ENCODE results near the gene BCAS3.

Gene BCAS3

GRCh38 chr17:61227866-61228265 lies 550.2 kb downstream of the BCAS3 start:
- H3F3A ChIP-seq (ENCODE audit: insufficient read depth, low read length): no peaks in the 10 kb centered on the region
- no peaks in the 10 kb centered on the region for H3K27me3 ChIP-seq (ENCODE audit: insufficient read depth, low read length)
- TF ChIP-seq CTCF (IDR thresholded peaks at IDR 0.05; ENCODE audit: low read length) (no peak), EZH2 (IDR thresholded peaks at IDR 0.05; ENCODE audit: borderline replicate concordance, low read length) (no peak)
- H3K36me3 ChIP-seq (ENCODE audit: insufficient read depth, low read length): no peaks in the 10 kb centered on the region
- H3K79me2 ChIP-seq (ENCODE audit: insufficient read depth, low read length): no peaks in the 10 kb centered on the region
- H4K20me1 ChIP-seq (ENCODE audit: insufficient read depth, low read length): no peaks in the 10 kb centered on the region
- no peaks in the 10 kb centered on the region for H3K9me3 ChIP-seq (ENCODE audit: low read length)
- H3K27ac ChIP-seq (ENCODE audit: low read depth, low read length, poor library complexity, severe bottlenecking): no peak overlapping the region
- no peaks in the 10 kb centered on the region for H3K4me1 ChIP-seq (ENCODE audit: insufficient read depth, low read length, severe bottlenecking)
- no peaks in the 10 kb centered on the region for H3K9me2 ChIP-seq (ENCODE audit: low read depth, low read length)
- H2AFZ ChIP-seq (ENCODE audit: low read length): no peak overlapping the region
- no peak overlapping the region for H3K4me2 ChIP-seq (ENCODE audit: low read length)
- H3K4me3 ChIP-seq (ENCODE audit: low read depth, low read length, poor library complexity, severe bottlenecking): no peak overlapping the region
- H3K9ac ChIP-seq (ENCODE audit: low read length): no peak overlapping the region

DNA sequence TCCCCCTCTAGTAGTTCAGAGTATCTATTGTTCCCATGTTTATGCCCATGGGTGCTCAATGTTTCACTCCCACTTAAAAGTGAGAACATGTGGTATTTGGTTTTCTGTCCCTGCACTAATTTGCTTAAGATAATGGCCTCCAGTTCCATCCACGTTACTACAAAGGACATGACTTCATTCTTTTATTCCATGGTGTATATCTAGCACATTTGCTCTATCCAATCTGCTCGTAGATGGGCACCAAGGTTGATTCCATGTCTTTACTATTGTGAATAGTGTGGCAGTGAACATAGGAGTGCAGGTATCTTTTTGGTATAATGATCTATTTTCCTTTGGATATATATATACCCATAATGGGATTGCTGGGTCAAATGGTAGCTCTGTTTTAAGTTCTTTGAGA lies 552.8 kb downstream of the BCAS3 start:
- H3K4me2 ChIP-seq (ENCODE audit: low read length): no peak overlapping the region
- no peaks in the 10 kb centered on the region for H3F3A ChIP-seq (ENCODE audit: insufficient read depth, low read length)
- H3K36me3 ChIP-seq (ENCODE audit: insufficient read depth, low read length): no peaks in the 10 kb centered on the region
- no peaks in the 10 kb centered on the region for H3K4me1 ChIP-seq (ENCODE audit: insufficient read depth, low read length, severe bottlenecking)
- no peaks in the 10 kb centered on the region for H3K9me2 ChIP-seq (ENCODE audit: low read depth, low read length)
- H3K79me2 ChIP-seq (ENCODE audit: insufficient read depth, low read length): no peaks in the 10 kb centered on the region
- H4K20me1 ChIP-seq (ENCODE audit: insufficient read depth, low read length): no peaks in the 10 kb centered on the region
- no peak overlapping the region for H3K4me3 ChIP-seq (ENCODE audit: low read depth, low read length, poor library complexity, severe bottlenecking)
- TF ChIP-seq EZH2 (IDR thresholded peaks at IDR 0.05; ENCODE audit: borderline replicate concordance, low read length): no peak
- no peak for TF ChIP-seq CTCF (IDR thresholded peaks at IDR 0.05; ENCODE audit: low read length)
- no peaks in the 10 kb centered on the region for H3K27me3 ChIP-seq (ENCODE audit: insufficient read depth, low read length)
- no peak overlapping the region for H3K27ac ChIP-seq (ENCODE audit: low read depth, low read length, poor library complexity, severe bottlenecking)
- no peak overlapping the region for H2AFZ ChIP-seq (ENCODE audit: low read length)
- H3K9me3 ChIP-seq (ENCODE audit: low read length): no peaks in the 10 kb centered on the region
- no peak overlapping the region for H3K9ac ChIP-seq (ENCODE audit: low read length)

DNA sequence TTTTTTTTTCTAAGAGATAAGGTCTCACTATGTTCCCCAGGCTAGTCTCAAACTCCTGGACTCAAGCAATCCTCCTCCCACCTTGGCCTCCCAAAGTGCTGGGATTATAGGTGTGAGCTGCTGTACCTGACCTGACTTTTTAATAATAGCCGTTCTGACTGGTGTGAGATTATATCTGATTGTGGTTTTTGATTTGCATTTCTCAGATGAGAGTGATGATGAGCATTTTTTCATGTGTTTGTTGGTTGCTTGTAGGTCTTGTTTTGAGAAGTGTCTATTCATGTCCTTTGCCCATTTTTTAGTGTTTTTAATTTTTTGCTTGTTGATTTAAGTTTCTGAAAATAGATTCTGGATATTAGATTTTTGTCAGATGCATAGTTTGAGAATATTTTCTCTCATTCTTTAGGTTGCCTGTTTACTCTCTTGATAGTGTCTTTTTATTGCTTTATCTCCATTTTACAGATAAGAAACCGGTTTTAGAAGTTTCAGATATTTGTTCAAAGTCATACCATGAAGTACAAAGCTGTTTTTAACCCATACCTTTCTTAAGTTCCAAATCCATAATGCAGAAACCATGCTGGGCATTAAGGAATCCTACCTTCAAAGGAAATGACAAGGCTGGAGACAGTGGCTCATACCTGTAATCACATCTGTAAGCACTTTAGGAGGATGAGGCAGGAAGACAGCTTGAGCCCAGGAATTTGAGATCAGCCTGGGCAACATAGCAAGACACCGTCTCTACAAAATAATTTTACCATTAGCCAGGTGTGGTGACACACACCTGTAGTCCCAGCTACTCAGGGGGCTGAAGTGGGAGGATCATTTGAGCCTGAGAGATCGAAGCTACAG lies 553.5 kb downstream of the BCAS3 start:
- no peak overlapping the region for H3K4me3 ChIP-seq (ENCODE audit: low read depth, low read length, poor library complexity, severe bottlenecking)
- no peak overlapping the region for H3K9ac ChIP-seq (ENCODE audit: low read length)
- H3K36me3 ChIP-seq (ENCODE audit: insufficient read depth, low read length): no peaks in the 10 kb centered on the region
- no peaks in the 10 kb centered on the region for H3K27me3 ChIP-seq (ENCODE audit: insufficient read depth, low read length)
- H4K20me1 ChIP-seq (ENCODE audit: insufficient read depth, low read length): no peaks in the 10 kb centered on the region
- no peak for TF ChIP-seq EZH2 (IDR thresholded peaks at IDR 0.05; ENCODE audit: borderline replicate concordance, low read length)
- TF ChIP-seq CTCF (IDR thresholded peaks at IDR 0.05; ENCODE audit: low read length): no peak
- H3K9me2 ChIP-seq (ENCODE audit: low read depth, low read length): no peaks in the 10 kb centered on the region
- no peaks in the 10 kb centered on the region for H3K4me1 ChIP-seq (ENCODE audit: insufficient read depth, low read length, severe bottlenecking)
- H3K9me3 ChIP-seq (ENCODE audit: low read length): no peaks in the 10 kb centered on the region
- no peaks in the 10 kb centered on the region for H3F3A ChIP-seq (ENCODE audit: insufficient read depth, low read length)
- no peaks in the 10 kb centered on the region for H3K79me2 ChIP-seq (ENCODE audit: insufficient read depth, low read length)
- H2AFZ ChIP-seq (ENCODE audit: low read length): no peak overlapping the region
- H3K27ac ChIP-seq (ENCODE audit: low read depth, low read length, poor library complexity, severe bottlenecking): no peak overlapping the region
- no peak overlapping the region for H3K4me2 ChIP-seq (ENCODE audit: low read length)

Measured in OCI-LY1 (cell line).